Loucy (cell line): ENCODE measurements around the gene JAK3.

Experiments
- EZH2phosphoT487 ChIP-seq: fragments of 200-600 bp; IDR thresholded peaks from 2 replicates; pipeline ENCODE4 v1.6.1; 2018; ENCODE audit warnings: antibody characterized with exemption, mild to moderate bottlenecking, moderate library complexity, borderline replicate concordance
- TF ChIP-seq, protein P1 (sequence below): fragments of 200-600 bp; sonication (generic); conservative IDR thresholded peaks from 2 replicates; pipeline ENCODE4 v1.5.1; 2014; ENCODE audit warnings: mild to moderate bottlenecking, antibody characterized with exemption, low read length

DNA sequence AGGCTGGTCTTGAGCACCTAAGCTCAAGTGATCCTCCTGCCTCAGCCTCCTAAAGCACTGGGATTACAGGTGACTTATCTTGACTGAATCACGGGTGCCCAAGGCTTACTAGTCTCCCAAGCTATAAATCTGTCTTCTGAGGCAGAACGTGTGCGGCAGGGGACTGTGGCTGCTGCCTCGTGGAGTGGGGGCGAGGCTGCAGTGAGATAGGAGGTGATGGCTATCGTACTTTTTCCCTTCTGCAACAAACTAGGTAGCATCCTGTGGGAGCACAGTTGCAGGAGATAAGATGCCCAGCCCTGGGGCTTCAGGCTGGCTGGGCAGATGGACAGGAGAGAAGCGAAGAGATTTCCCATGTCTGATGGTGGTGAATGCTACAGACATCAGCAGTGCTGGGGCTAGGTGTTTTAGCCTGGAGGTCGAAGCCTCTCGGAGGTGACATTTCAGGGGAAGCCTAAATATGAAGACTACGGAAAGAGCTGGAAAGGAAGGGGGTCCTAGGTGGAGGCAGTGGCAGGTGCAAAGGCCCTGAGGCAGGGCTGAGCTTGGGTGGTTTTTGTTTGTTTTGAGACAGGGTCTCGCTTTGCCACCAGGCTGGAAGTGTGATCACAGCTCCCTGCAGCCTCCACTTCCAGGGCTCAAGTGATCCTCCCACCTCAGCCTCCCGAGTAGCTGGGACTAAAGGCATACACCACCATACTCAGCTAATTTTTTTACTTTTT, 45.5 kb downstream of the JAK3 start:
- TF ChIP-seq, protein P1, sequence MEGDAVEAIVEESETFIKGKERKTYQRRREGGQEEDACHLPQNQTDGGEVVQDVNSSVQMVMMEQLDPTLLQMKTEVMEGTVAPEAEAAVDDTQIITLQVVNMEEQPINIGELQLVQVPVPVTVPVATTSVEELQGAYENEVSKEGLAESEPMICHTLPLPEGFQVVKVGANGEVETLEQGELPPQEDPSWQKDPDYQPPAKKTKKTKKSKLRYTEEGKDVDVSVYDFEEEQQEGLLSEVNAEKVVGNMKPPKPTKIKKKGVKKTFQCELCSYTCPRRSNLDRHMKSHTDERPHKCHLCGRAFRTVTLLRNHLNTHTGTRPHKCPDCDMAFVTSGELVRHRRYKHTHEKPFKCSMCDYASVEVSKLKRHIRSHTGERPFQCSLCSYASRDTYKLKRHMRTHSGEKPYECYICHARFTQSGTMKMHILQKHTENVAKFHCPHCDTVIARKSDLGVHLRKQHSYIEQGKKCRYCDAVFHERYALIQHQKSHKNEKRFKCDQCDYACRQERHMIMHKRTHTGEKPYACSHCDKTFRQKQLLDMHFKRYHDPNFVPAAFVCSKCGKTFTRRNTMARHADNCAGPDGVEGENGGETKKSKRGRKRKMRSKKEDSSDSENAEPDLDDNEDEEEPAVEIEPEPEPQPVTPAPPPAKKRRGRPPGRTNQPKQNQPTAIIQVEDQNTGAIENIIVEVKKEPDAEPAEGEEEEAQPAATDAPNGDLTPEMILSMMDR = no peak
- TF ChIP-seq EZH2phosphoT487 = no peak
